GM23338 (cell line): Measurements from ENCODE around the gene VWA3B. TPM values are rescaled to one million over a fixed set of nuclear protein-coding genes. Genes with fewer than 3 reads are reported as not detected.

Experiments
- ATAC-seq: fragments of 200-7000 bp; cut with Tn5 transposase; 3 replicates; pipeline ENCODE4 v1.9.1; 2020
- DNase-seq: peaks from one replicate; pipeline ENCODE4 v3.0.0-alpha.2; 2015; ENCODE audit warnings: low spot score
- H2AFZ ChIP-seq: fragments of 200-600 bp; sonication (generic); 2 replicates; pipeline ENCODE4 v1.8.0; 2016; ENCODE audit warnings: antibody characterized with exemption, mild to moderate bottlenecking, moderate library complexity
- H3F3A ChIP-seq: fragments of 200-600 bp; sonication (generic); replicated peaks from 2 replicates; pipeline ENCODE4 v1.8.0; 2017; ENCODE audit warnings: antibody characterized with exemption, mixed run types, low read depth
- H3K27ac ChIP-seq: fragments of 200-600 bp; sonication (generic); 2 replicates; pipeline ENCODE4 v1.6.1; 2016; ENCODE audit warnings: low read depth
- H3K27me3 ChIP-seq: fragments of 200-600 bp; sonication (generic); 2 replicates; pipeline ENCODE4 v1.8.0; 2016; ENCODE audit warnings: mild to moderate bottlenecking, mixed run types, moderate library complexity; ENCODE audit not compliant: insufficient read depth
- H3K36me3 ChIP-seq: fragments of 200-600 bp; sonication (generic); 2 replicates; pipeline ENCODE4 v1.8.0; 2016; ENCODE audit warnings: mild to moderate bottlenecking; ENCODE audit not compliant: insufficient read depth
- H3K4me1 ChIP-seq: fragments of 200-600 bp; sonication (generic); 2 replicates; pipeline ENCODE4 v1.8.0; 2016; ENCODE audit warnings: mild to moderate bottlenecking, moderate library complexity; ENCODE audit not compliant: insufficient read depth
- H3K4me2 ChIP-seq: fragments of 200-600 bp; sonication (generic); 2 replicates; pipeline ENCODE4 v1.7.1; 2017; ENCODE audit warnings: mixed run types
- H3K4me3 ChIP-seq: fragments of 200-600 bp; sonication (generic); 2 replicates; pipeline ENCODE4 v1.6.1; 2016; ENCODE audit warnings: mixed run types
- H3K79me2 ChIP-seq: fragments of 200-600 bp; sonication (generic); replicated peaks from 2 replicates; pipeline ENCODE4 v1.8.0; 2017; ENCODE audit warnings: mild to moderate bottlenecking; ENCODE audit not compliant: insufficient read depth
- H3K9me2 ChIP-seq: fragments of 200-600 bp; sonication (generic); 2 replicates; pipeline ENCODE4 v1.8.0; 2017; ENCODE audit not compliant: insufficient read depth
- H4K20me1 ChIP-seq: fragments of 200-600 bp; sonication (generic); replicated peaks from 2 replicates; pipeline ENCODE4 v1.8.0; 2017; ENCODE audit warnings: mild to moderate bottlenecking; ENCODE audit not compliant: insufficient read depth
- H3K27ac Mint-ChIP-seq: 2 replicates; pipeline ENCODE4 v1.8.0; 2020; ENCODE audit warnings: inconsistent platforms, mild to moderate bottlenecking, moderate library complexity, mixed read lengths
- H3K27me3 Mint-ChIP-seq: 3 replicates; pipeline ENCODE4 v1.8.0; 2022; ENCODE audit warnings: low read depth, mild to moderate bottlenecking, moderate library complexity, mixed read lengths, inconsistent platforms; ENCODE audit not compliant: insufficient read depth, poor library complexity
- H3K36me3 Mint-ChIP-seq: 3 replicates; pipeline ENCODE4 v1.8.0; 2021; ENCODE audit warnings: low read depth, mild to moderate bottlenecking, inconsistent platforms, moderate library complexity, mixed read lengths
- H3K4me1 Mint-ChIP-seq: 3 replicates; pipeline ENCODE4 v1.8.0; 2020; ENCODE audit warnings: mild to moderate bottlenecking, inconsistent platforms, mixed read lengths
- H3K4me3 Mint-ChIP-seq: 3 replicates; pipeline ENCODE4 v1.8.0; 2021; ENCODE audit warnings: moderate library complexity, mild to moderate bottlenecking, inconsistent platforms, mixed read lengths
- H3K9me3 Mint-ChIP-seq: 3 replicates; pipeline ENCODE4 v1.8.0; 2020; ENCODE audit warnings: moderate library complexity, mild to moderate bottlenecking, inconsistent platforms, mixed read lengths
- CTCF ChIP-seq, 2 experiments: fragments of 200-600 bp in 1 of 2; sonication (generic) in 1 of 2; conservative IDR thresholded peaks; 2 replicates each; pipeline versions ENCODE4 v1.5.1 to v1.6.1; 2016 to 2017; ENCODE audit warnings: antibody characterized with exemption in 2 of 2, low read depth in 2 of 2, mild to moderate bottlenecking in 2 of 2, moderate library complexity in 1 of 2
- ETS1 ChIP-seq: IDR thresholded peaks from 2 replicates; pipeline ENCODE4 v1.6.1; 2016; ENCODE audit warnings: antibody characterized with exemption
- EZH2 ChIP-seq: fragments of 200-600 bp; sonication (generic); IDR thresholded peaks from one replicate; pipeline ENCODE4 v1.8.0; 2017; ENCODE audit warnings: antibody characterized with exemption, mild to moderate bottlenecking, low read depth; ENCODE audit not compliant: unreplicated experiment
- EZH2phosphoT487 ChIP-seq: fragments of 200-600 bp; sonication (generic); IDR thresholded peaks from one replicate; pipeline ENCODE4 v1.8.1; 2018; ENCODE audit warnings: antibody characterized with exemption; ENCODE audit not compliant: unreplicated experiment
- JUNB ChIP-seq: IDR thresholded peaks from one replicate; pipeline ENCODE4 v1.6.1; 2016; ENCODE audit warnings: antibody characterized with exemption; ENCODE audit not compliant: unreplicated experiment
- NANOG ChIP-seq: IDR thresholded peaks from 2 replicates; pipeline ENCODE4 v1.6.1; 2016; ENCODE audit warnings: antibody characterized with exemption, borderline replicate concordance
- STAT1 ChIP-seq: IDR thresholded peaks from one replicate; pipeline ENCODE4 v1.6.1; 2016; ENCODE audit warnings: antibody characterized with exemption; ENCODE audit not compliant: unreplicated experiment
- ZNF114 ChIP-seq: fragments of 250-450 bp; sonication (Bioruptor Pico); IDR thresholded peaks from 2 replicates; pipeline ENCODE4 v1.5.0; 2020; ENCODE audit warnings: mild to moderate bottlenecking, moderate library complexity
- ZNF331 ChIP-seq: fragments of 250-450 bp; sonication (Bioruptor Pico); IDR thresholded peaks from 2 replicates; pipeline ENCODE4 v1.5.0; 2020; ENCODE audit warnings: low read depth, mild to moderate bottlenecking, moderate library complexity
- polyA plus RNA-seq: library from polyadenylated mRNA; unstranded; fragments of >200 nt; fragmentation: Nextera tagmentation; extraction: Ambion mirVana; gene quantifications from 2 replicates; pipeline ENCODE4 v1.2.1, GENCODE V29; 2016
- total RNA-seq: library from RNA; depleted of rRNA; stranded (reverse); fragments of >200 nt; shearing (Covaris generic); gene quantifications from 2 replicates; pipeline ENCODE4 v1.2.3, GENCODE V29; 2014
- TF ChIP-seq, protein P1 (sequence below): fragments of 250-450 bp; sonication (Bioruptor Pico); IDR thresholded peaks from 2 replicates; pipeline ENCODE4 v1.5.0; 2020; ENCODE audit warnings: mild to moderate bottlenecking, moderate library complexity

Gene VWA3B
- total and polyA plus RNA-seq, 2 experiments from 2014 or later: not detected

DNA sequence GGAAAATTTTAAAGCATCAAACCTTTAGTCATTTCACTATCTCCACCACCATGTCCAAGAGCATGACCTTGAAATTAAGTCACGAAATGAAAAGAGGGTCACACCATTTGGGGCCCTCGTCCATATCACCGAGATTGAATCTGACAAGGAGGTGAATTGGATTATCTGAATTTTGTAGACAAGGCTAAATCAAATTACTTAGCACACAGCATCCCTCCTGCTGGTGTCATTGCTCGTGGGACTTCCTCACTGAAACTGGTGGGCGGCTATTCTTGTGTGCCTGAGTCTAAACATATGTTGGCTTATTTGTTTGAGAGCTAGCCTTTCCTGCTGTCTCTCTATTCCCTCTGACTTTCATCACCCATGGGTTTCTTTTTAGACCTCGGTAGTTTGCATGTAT is 194.6 kb downstream of the VWA3B start:
- Histone ChIP-seq H3K79me2 (no peaks in the 10 kb centered on the region), H3K9me2 (no peaks in the 10 kb centered on the region), H3K4me3 (no peak overlapping the region), H4K20me1 (no peaks in the 10 kb centered on the region), H3K4me1 (no peaks in the 10 kb centered on the region; the same call in 1 of the 2 replicates), H3K27ac (no peak overlapping the region), H3K36me3 (no peaks in the 10 kb centered on the region), H3K4me2 (no peak overlapping the region), H3F3A (no peaks in the 10 kb centered on the region), H3K27me3 (no peaks in the 10 kb centered on the region), H2AFZ (no peak overlapping the region)
- no peaks in the 10 kb centered on the region; the same call in 2 of the 3 replicates for H3K36me3 Mint-ChIP-seq
- TF ChIP-seq ETS1 (no peak), JUNB (no peak), ZNF331 (no peak), STAT1 (no peak), EZH2 (no peak), EZH2phosphoT487 (no peak), NANOG (no peak)
- H3K9me3 Mint-ChIP-seq: peaks cover 5% of the 10 kb centered on the region; the same call in 1 of the 3 replicates
- DNase-seq (no peak), ATAC-seq (no peak)
- peaks cover 7% of the 10 kb centered on the region for H3K27me3 Mint-ChIP-seq
- H3K4me3 Mint-ChIP-seq: no peak overlapping the region
- H3K4me1 Mint-ChIP-seq: peaks cover 14% of the 10 kb centered on the region
- H3K27ac Mint-ChIP-seq: no peak overlapping the region

GRCh38 chr2:98282109-98282508 is 195.1 kb downstream of the VWA3B start:
- Mint-ChIP-seq H3K36me3 (no peaks in the 10 kb centered on the region; the same call in 2 of the 3 replicates), H3K9me3 (peaks cover 5% of the 10 kb centered on the region; the same call in 1 of the 3 replicates), H3K27ac (no peak overlapping the region), H3K27me3 (peaks cover 7% of the 10 kb centered on the region), H3K4me1 (peaks cover 13% of the 10 kb centered on the region), H3K4me3 (no peak overlapping the region)
- ATAC-seq (no peak), DNase-seq (no peak)
- Histone ChIP-seq H3K4me2 (no peak overlapping the region), H3K4me3 (no peak overlapping the region), H3K9me2 (no peaks in the 10 kb centered on the region), H3F3A (no peaks in the 10 kb centered on the region), H3K4me1 (no peaks in the 10 kb centered on the region; the same call in 1 of the 2 replicates), H4K20me1 (no peaks in the 10 kb centered on the region), H2AFZ (no peak overlapping the region), H3K27ac (no peak overlapping the region), H3K36me3 (no peaks in the 10 kb centered on the region), H3K27me3 (no peaks in the 10 kb centered on the region), H3K79me2 (no peaks in the 10 kb centered on the region)
- TF ChIP-seq ZNF331: no peak
- no peak for TF ChIP-seq EZH2
- TF ChIP-seq CTCF (conservative IDR thresholded peaks at IDR 0.05; ENCODE audit: low read depth in 2 of 2): no peak
- TF ChIP-seq, protein P1, sequence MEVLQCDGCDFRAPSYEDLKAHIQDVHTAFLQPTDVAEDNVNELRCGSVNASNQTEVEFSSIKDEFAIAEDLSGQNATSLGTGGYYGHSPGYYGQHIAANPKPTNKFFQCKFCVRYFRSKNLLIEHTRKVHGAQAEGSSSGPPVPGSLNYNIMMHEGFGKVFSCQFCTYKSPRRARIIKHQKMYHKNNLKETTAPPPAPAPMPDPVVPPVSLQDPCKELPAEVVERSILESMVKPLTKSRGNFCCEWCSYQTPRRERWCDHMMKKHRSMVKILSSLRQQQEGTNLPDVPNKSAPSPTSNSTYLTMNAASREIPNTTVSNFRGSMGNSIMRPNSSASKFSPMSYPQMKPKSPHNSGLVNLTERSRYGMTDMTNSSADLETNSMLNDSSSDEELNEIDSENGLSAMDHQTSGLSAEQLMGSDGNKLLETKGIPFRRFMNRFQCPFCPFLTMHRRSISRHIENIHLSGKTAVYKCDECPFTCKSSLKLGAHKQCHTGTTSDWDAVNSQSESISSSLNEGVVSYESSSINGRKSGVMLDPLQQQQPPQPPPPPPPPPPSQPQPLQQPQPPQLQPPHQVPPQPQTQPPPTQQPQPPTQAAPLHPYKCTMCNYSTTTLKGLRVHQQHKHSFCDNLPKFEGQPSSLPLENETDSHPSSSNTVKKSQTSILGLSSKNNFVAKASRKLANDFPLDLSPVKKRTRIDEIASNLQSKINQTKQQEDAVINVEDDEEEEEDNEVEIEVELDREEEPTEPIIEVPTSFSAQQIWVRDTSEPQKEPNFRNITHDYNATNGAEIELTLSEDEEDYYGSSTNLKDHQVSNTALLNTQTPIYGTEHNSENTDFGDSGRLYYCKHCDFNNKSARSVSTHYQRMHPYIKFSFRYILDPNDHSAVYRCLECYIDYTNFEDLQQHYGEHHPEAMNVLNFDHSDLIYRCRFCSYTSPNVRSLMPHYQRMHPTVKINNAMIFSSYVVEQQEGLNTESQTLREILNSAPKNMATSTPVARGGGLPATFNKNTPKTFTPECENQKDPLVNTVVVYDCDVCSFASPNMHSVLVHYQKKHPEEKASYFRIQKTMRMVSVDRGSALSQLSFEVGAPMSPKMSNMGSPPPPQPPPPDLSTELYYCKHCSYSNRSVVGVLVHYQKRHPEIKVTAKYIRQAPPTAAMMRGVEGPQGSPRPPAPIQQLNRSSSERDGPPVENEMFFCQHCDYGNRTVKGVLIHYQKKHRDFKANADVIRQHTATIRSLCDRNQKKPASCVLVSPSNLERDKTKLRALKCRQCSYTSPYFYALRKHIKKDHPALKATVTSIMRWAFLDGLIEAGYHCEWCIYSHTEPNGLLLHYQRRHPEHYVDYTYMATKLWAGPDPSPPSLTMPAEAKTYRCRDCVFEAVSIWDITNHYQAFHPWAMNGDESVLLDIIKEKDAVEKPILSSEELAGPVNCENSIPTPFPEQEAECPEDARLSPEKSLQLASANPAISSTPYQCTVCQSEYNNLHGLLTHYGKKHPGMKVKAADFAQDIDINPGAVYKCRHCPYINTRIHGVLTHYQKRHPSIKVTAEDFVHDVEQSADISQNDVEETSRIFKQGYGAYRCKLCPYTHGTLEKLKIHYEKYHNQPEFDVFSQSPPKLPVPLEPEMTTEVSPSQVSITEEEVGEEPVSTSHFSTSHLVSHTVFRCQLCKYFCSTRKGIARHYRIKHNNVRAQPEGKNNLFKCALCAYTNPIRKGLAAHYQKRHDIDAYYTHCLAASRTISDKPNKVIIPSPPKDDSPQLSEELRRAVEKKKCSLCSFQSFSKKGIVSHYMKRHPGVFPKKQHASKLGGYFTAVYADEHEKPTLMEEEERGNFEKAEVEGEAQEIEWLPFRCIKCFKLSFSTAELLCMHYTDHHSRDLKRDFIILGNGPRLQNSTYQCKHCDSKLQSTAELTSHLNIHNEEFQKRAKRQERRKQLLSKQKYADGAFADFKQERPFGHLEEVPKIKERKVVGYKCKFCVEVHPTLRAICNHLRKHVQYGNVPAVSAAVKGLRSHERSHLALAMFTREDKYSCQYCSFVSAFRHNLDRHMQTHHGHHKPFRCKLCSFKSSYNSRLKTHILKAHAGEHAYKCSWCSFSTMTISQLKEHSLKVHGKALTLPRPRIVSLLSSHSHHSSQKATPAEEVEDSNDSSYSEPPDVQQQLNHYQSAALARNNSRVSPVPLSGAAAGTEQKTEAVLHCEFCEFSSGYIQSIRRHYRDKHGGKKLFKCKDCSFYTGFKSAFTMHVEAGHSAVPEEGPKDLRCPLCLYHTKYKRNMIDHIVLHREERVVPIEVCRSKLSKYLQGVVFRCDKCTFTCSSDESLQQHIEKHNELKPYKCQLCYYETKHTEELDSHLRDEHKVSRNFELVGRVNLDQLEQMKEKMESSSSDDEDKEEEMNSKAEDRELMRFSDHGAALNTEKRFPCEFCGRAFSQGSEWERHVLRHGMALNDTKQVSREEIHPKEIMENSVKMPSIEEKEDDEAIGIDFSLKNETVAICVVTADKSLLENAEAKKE (CRISPR knock-in tag): no peak
- TF ChIP-seq ETS1: no peak
- TF ChIP-seq NANOG: no peak
- no peak for TF ChIP-seq ZNF114 (CRISPR knock-in tag)
- TF ChIP-seq STAT1: no peak
- TF ChIP-seq EZH2phosphoT487: no peak
